GM19397 (cell line): ENCODE data around the gene TJP2.

Source experiments
- ATAC-seq: cut with Tn5 transposase; IDR thresholded peaks from one replicate; pipeline ENCODE4 v1.9.1; 2021; ENCODE audit warnings: mild to moderate bottlenecking, moderate library complexity; ENCODE audit not compliant: unreplicated experiment

TJP2 gene

GRCh38 chr9:69190086-69190862 is 16.2 kb downstream of the TJP2 start:
- ATAC-seq: peak; percentile 83

GRCh38 chr9:69190863-69191181 is 16.7 kb downstream of the TJP2 start:
- no peak for ATAC-seq

GRCh38 chr9:69191231-69191630 is 17.2 kb downstream of the TJP2 start:
- no peak for ATAC-seq

GRCh38 chr9:69192214-69192613 is 18.1 kb downstream of the TJP2 start:
- no peak for ATAC-seq

GRCh38 chr9:69193685-69194032 is 19.6 kb downstream of the TJP2 start:
- no peak for ATAC-seq

GRCh38 chr9:69194702-69195418 is 20.8 kb downstream of the TJP2 start:
- no peak for ATAC-seq

GRCh38 chr9:69195668-69196067 is 21.6 kb downstream of the TJP2 start:
- ATAC-seq: no peak

- no peak for ATAC-seq
Observed at GRCh38 chr9:69197687-69198086, 23.6 kb downstream of the TJP2 start.

GRCh38 chr9:69198521-69199220 is 24.6 kb downstream of the TJP2 start:
- ATAC-seq: no peak

GRCh38 chr9:69199769-69200470 is 25.8 kb downstream of the TJP2 start:
- ATAC-seq: no peak

GRCh38 chr9:69202556-69202955 is 28.5 kb downstream of the TJP2 start:
- no peak for ATAC-seq

GRCh38 chr9:69204326-69204725 is 30.2 kb downstream of the TJP2 start:
- ATAC-seq: no peak

GRCh38 chr9:69204849-69205248 is 30.8 kb downstream of the TJP2 start:
- no peak for ATAC-seq

- ATAC-seq: no peak
Observed at GRCh38 chr9:69206047-69206446, 32.0 kb downstream of the TJP2 start.

GRCh38 chr9:69207503-69207902 is 33.4 kb downstream of the TJP2 start:
- no peak for ATAC-seq

GRCh38 chr9:69211424-69212036 is 37.5 kb downstream of the TJP2 start:
- no peak for ATAC-seq

GRCh38 chr9:69213647-69214046 is 39.6 kb downstream of the TJP2 start:
- ATAC-seq: no peak

- no peak for ATAC-seq
Observed at GRCh38 chr9:69214939-69215338, 40.9 kb downstream of the TJP2 start.

- ATAC-seq: no peak
Observed at GRCh38 chr9:69215774-69216485, 41.9 kb downstream of the TJP2 start.

- no peak for ATAC-seq
Observed at GRCh38 chr9:69218166-69218565, 44.1 kb downstream of the TJP2 start.
